HG03432 (cell line): ENCODE measurements around the gene RPL32.
A peak's percentile ranks its signal among the peaks of the same experiment; 100 is the strongest.
"Not testable (repeated sequence)": the region's sequence is repeated elsewhere in the genome, so short reads cannot be mapped to it uniquely, and the experiment has no call there.

Source experiments
- ATAC-seq: cut with Tn5 transposase; IDR thresholded peaks from one replicate; pipeline ENCODE4 v1.9.1; 2021; ENCODE audit warnings: mild to moderate bottlenecking, moderate library complexity; ENCODE audit not compliant: unreplicated experiment

Gene RPL32

GRCh38 chr3:12841149-12841969 is at the start of gene RPL32:
TSS of gene RPL32 (minus strand) at chr3:12841565. CDS start at chr3:12840237, 1,328 bp downstream.
- peak; percentile 91 for ATAC-seq

- no peak for ATAC-seq
Observed at GRCh38 chr3:12890610-12891390, 49.4 kb upstream of the RPL32 start.

DNA sequence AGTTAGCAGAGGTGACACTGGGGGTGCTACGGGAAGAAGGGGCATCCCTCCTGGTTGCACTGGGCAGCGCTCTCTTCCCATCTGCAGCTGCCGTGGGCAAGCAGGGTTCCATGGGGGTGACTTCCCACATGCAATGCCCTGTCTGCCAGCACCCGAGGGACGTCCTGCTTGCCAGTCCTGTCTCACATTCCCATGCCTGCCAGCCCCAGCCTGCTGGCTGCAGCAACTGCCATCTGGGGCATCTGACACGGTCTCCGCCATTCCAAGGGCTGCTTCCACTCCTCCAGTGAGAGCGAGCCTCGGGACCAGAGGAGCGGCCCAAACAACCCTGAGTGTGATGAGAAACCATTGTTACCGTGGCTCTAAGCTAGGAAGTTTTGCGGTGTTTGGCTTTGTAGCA is 45.4 kb upstream of the RPL32 start:
- ATAC-seq = no peak

- ATAC-seq = peak; percentile 56
Observed at GRCh38 chr3:12886106-12886679, 44.8 kb upstream of the RPL32 start.

- ATAC-seq = no peak
Observed at GRCh38 chr3:12885583-12885930, 44.2 kb upstream of the RPL32 start.

- no peak for ATAC-seq
Observed at GRCh38 chr3:12884790-12885582, 43.6 kb upstream of the RPL32 start.

- no peak for ATAC-seq
Observed at GRCh38 chr3:12884186-12884680, 42.9 kb upstream of the RPL32 start.

DNA sequence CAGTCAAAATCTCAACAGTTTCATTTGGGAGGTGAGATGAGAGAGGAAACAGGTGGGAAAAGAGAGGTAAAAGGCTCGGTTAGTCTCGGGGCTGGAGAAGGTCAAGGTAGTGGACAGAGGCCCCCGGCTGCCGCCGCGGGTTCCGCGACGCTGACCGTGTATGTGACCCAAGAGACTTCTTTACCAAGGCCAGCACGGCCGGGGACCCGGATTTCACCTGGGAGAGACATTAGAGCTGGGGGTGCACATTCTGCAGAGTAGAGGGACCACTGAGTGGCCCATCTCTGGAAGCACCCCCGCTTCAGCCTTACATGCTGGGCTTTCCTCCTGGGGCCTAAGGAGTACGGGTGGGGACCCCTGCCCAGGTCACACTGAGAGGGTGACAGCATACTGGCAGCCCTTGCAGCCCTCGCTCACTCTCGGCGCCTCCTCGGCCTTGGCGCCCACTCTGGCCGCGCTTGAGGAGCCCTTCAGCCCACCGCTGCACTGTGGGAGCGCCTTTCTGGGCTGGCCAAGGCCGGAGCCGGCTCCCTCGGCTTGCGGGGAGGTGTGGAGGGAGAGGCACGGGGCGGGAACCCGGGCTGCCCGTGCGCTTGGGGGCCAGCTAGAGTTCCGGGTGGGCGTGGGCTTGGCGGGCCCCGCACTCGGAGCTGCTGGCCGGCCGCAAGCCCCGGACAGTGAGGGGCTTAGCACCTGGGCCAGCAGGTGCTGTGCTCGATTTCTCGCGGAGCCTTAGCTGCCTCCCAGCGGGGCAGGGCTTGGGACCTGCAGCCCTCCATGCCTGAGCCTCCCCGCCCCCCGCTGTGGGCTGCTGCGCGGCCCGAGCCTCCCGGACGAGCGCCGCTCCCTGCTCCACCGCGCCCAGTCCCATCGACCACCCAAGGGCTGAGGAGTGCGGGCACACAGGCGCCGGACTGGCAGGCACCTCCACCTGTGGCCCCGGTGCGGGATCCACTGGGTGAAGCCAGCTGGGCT is 41.3 kb upstream of the RPL32 start:
- ATAC-seq = no peak

GRCh38 chr3:12881858-12882257 is 40.5 kb upstream of the RPL32 start:
- peak; percentile 41 for ATAC-seq

GRCh38 chr3:12879191-12879815 is 37.9 kb upstream of the RPL32 start:
- ATAC-seq = no peak

DNA sequence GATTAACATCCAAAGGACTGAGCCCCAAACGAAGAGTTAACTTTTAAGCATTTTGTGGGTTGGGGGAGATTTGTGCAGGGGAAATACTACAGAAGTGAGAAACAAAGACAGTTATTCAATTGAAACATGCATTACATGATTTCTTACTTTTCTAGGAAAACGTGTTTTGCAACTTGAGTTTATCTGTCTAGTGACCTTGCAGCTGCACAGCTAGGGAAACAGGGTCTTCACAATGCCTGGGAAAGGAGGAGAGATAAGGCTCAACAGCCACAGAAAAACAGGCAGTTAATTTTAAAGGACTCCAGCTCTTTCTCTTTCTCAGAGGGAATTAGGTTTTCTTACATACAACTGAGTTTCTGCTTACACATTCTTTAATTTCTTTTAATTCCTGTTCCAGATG is 37.4 kb upstream of the RPL32 start:
- not testable (repeated sequence) for ATAC-seq

- ATAC-seq = no peak
Observed at GRCh38 chr3:12878141-12878574, 36.8 kb upstream of the RPL32 start.

DNA sequence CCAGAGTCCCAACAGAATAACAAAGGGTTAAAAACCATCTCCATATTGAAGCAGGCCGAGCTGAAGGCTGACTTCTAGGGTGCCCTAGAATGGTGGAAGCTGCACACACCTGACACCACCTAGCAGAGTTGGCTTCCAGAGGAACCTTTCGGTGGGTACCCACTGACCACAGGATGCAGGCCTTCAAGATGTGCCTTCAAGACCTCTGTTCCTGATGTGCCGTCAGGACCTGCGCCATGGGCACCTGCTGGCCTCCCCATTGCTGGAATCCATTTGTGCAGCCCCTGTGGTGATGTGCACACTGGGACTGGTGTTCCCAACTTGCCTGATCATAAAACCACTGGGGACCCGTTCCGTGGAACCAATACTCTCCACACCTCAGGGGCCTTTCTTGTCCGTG is 35.7 kb upstream of the RPL32 start:
- no peak for ATAC-seq

DNA sequence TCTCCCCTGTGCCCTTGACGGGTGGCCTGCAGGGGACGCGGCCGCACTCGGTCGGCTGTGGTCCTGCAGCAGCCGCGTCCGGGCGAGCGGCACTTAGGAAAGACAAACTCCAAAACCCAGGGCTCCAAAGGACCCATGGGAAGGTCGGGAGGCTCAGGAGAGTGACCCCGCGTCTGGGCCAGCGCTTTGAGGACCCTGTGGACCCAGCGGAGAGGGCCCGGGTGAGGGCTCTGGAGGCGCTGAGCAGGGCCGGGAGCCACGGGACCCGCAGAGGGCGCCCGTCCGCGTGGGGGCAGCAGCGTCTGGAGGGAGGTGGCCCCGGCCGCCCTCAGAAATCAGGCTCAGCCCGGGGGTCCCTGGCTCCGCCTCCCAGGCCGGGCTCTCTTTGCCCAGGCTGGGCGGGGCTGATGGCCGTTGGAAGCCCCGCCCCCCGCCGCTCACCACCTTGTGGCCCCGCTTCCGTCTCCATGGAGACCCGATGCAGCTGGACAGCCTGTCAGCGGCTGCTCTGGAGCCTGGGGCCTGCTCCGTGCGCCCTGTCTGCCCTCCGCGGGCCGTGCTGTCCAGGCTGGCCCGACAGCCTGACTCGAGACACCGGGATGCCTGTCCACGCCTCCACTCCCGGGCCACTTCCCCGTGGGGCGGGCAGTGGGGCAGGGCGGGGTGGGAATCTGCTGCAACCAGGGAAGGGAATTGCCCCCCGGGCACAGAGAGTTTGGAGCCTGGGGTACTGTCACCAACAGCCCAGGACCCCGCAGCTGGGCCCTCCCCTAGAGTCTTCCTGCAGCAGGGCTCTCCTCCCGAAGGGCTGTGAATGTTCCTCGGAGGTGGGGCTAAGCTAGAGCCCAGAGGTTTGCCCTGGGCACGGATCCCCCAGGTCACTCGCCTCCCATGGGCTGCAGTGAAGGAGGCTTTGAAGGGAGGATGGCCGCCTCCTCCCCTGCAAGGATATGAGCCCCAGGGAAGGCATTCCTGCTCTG is 34.8 kb upstream of the RPL32 start:
- peak; percentile 39 for ATAC-seq

DNA sequence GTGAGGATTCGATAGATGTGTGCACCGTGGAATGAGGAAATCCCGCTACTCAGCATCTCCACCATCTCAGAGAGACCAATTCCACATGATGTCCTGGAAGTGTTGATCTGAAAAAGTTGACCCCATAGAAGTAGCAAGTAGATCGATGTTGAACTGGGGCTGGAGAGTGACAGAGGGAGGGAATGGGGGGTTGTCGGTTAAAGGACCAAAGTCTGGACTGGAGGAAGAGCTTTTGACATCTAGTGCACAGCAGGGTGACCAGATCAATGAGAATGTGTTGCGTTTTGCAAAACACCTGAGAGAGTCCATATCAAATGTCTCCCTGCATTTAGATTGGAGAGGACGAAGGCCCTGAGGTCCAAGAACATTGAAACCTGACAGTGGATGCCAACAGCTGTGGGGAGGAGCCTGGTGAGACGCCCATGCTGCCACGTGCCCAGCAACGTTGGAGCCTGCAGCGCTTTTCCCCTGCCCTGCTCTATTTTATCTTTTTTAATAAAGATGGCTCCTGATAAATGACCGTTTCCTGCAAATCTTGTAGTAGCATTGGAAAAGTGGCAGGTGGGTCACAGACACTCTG is 30.1 kb upstream of the RPL32 start:
- ATAC-seq = no peak

DNA sequence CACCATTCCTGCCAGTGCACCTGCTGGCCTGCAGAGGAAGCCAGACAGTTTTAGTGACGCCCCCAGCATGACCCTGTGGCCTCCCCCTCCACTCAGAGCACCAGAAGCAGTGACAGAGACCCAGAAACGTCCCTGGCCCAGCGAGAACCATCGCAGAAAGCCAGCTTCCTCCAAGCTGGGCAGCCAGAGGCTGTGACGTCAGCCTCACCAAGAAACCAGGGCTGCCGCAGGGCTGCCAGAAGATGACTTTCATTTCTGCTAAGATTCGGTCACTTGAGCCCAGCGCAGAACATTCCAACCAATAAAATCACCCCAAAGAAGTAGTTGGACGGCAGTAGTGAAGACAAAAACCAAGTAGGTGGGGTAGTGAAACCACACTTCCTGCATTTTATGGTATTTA is 29.6 kb upstream of the RPL32 start:
- ATAC-seq = no peak

DNA sequence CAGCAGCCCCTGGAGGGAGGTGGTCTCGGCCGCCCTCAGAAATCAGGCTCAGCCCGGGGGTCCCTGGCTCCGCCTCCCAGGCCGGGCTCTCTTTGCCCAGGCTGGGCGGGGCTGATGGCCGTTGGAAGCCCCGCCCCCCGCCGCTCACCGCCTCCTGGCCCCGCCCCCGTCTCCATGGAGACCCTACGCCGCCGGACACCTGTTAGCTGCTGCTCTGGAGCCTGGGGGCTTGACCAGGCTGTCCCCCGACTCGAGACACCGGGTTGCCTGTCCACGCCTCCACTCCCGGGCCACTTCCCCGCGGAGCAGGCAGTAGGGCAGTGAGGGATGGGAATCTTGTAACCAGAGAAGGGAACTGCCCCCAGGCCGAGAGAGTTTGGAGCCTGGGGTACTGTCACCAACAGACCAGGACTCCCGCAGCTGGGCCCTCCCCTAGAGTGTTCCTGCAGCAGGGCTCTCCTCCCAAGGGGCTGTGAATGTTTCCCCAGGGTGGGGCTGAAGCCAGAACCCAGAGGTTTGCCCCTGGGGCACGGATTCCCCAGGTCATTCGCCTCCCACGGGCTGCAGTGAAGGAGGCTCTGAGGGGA is 27.8 kb upstream of the RPL32 start:
- ATAC-seq = peak; percentile 74
